Measurements from ENCODE around the gene PRUNE2.

Gene PRUNE2

DNA sequence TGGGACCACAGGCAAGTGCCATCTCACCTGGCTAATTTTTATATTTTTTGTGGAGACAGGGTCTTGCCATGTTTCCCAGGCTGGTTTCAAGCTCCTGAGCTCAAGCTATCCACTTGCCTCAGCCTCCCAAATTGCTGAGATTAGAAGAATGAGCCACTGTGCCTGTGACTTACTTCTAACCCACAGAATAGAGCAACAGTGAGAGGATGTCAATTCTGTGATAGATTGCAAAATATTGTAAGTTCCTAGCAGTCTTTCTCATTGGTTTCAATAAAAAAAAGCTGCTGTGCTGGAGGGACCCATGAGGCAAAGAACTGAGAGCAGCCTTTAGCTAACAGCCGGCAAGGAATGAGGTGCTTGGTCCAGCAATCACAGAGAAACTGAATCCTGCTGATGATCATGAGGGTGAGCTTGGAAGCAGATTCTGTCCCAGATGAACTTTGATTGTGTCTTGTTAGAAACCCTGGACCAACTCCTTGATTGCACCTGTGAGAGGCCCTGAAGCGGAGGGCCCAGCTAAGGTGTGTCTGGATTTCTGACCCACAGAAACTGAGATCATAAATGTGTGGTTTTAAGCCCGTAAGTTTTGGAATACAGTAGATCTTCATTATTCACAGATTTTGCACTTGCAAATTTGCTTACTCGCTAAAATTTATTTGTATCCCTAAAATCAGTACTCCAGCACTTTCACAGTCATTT lies 297.2 kb downstream of the PRUNE2 start:
- H3K4me3 ChIP-seq (ENCODE audit: low read length), result no peak overlapping the region
- TF ChIP-seq, protein P1, sequence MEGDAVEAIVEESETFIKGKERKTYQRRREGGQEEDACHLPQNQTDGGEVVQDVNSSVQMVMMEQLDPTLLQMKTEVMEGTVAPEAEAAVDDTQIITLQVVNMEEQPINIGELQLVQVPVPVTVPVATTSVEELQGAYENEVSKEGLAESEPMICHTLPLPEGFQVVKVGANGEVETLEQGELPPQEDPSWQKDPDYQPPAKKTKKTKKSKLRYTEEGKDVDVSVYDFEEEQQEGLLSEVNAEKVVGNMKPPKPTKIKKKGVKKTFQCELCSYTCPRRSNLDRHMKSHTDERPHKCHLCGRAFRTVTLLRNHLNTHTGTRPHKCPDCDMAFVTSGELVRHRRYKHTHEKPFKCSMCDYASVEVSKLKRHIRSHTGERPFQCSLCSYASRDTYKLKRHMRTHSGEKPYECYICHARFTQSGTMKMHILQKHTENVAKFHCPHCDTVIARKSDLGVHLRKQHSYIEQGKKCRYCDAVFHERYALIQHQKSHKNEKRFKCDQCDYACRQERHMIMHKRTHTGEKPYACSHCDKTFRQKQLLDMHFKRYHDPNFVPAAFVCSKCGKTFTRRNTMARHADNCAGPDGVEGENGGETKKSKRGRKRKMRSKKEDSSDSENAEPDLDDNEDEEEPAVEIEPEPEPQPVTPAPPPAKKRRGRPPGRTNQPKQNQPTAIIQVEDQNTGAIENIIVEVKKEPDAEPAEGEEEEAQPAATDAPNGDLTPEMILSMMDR (conservative IDR thresholded peaks at IDR 0.05; ENCODE audit: low read depth, low read length), result no peak
- no peak for DNase-seq (ENCODE audit: low read depth)

DNA sequence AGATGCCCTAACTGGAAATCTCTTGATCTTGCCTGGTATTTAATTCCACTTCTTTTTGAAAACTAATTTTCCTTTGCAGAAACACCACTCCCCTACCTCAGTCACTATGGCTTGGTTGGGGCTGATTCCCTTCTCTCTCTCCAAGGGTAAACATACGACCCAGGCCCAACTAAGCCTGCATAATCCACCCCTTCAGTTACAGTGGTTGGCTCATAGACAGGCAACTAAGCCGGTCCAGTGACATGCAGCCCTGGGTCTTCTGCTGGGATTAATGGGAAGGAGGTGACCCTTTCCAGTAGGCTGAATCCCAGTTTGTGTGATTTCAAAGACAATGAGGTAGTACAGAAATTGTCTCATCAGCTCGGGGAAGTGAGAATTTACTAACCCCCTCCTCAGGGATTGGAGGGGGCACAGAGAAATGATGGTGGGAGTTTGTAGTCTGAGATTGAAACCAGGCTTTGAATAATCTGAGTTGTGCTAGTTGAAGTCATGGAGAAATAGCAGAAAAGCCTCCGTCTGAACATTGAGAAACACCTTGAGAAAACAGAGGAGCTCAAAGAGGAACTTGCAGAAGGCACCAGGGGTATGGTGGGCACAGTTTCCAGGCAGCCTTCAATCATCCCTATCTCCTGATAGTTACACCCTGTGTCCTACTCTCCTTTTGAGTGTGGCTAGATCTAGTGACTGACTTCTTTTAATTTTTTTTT lies 298.0 kb downstream of the PRUNE2 start:
- TF ChIP-seq, protein P1 (conservative IDR thresholded peaks at IDR 0.05; ENCODE audit: low read depth, low read length), result no peak
- no peak overlapping the region for H3K4me3 ChIP-seq (ENCODE audit: low read length)
- no peak for DNase-seq (ENCODE audit: low read depth)

- no peak for DNase-seq (ENCODE audit: low read depth)
- H3K4me3 ChIP-seq (ENCODE audit: low read length), result no peak overlapping the region
- TF ChIP-seq, protein P1 (conservative IDR thresholded peaks at IDR 0.05; ENCODE audit: low read depth, low read length), result no peak
Observed at GRCh38 chr9:76605321-76605900, 300.5 kb downstream of the PRUNE2 start.

- H3K4me3 ChIP-seq (ENCODE audit: low read length), result no peak overlapping the region
- TF ChIP-seq, protein P1 (conservative IDR thresholded peaks at IDR 0.05; ENCODE audit: low read depth, low read length), result no peak
- no peak for DNase-seq (ENCODE audit: low read depth)
Observed at GRCh38 chr9:76603931-76604570, 301.9 kb downstream of the PRUNE2 start.

DNA sequence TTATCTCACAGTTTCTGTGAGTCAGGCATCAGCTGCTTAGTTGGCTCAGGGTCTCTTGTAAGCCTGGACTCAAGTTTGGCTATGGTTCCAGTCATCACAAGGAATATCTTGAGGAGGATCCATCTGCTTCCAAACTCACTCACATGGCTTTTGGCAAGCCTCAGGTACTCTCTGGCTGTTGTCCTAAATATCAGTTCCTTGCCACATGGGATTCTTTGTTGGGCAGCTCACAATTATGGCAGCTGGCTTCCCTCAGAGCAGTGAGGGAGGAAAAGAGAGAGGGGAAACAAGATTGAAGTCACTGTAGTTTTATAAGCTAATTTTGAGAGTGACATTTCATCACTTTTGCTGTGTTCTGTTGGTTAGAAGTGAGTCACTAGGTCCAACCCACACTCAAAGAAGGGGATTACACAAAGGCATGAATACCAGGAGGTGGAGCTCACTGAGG lies 302.4 kb downstream of the PRUNE2 start:
- no peak overlapping the region for H3K4me3 ChIP-seq (ENCODE audit: low read length)
- TF ChIP-seq, protein P1 (conservative IDR thresholded peaks at IDR 0.05; ENCODE audit: low read depth, low read length), result no peak
- DNase-seq (ENCODE audit: low read depth), result no peak

GRCh38 chr9:76602199-76602598 lies 303.7 kb downstream of the PRUNE2 start:
- no peak overlapping the region for H3K4me3 ChIP-seq (ENCODE audit: low read length)
- DNase-seq (ENCODE audit: low read depth), result no peak
- TF ChIP-seq, protein P1 (conservative IDR thresholded peaks at IDR 0.05; ENCODE audit: low read depth, low read length), result no peak

Data from retinal pigment epithelial cell (primary cell).